IMR-90 (cell line): Measurements from ENCODE around the gene PRSS21. TPM values are rescaled to one million over a fixed set of nuclear protein-coding genes. Genes with fewer than 3 reads are reported as not detected.

Experiments
- ATAC-seq: fragments of 200-7000 bp; cut with Tn5 transposase; 2 replicates; pipeline ENCODE4 v1.9.1; 2020; ENCODE audit warnings: low read depth, mild to moderate bottlenecking, moderate library complexity
- BruUV-seq: library from RNA; stranded (reverse); fragments of 400-500 nt; replicated peaks from 2 replicates; lab custom pipeline; 2021; lab: Mats Ljungman, UMichigan
- CTCF ChIA-PET: fragments of 300-600 bp; formaldehyde crosslinking; extraction: SDS; loops from one replicate; lab custom pipeline; 2021; ENCODE audit warnings: antibody characterized with exemption; lab: Yijun Ruan, JAX
- POLR2A ChIA-PET: fragments of 300-600 bp; sonication (Branson Sonifier 250); formaldehyde crosslinking; loops from one replicate; lab custom pipeline; 2022; ENCODE audit warnings: antibody characterized with exemption; ENCODE audit not compliant: unreplicated experiment; lab: Charles Lee
- DNase-seq: peaks from one replicate; pipeline ENCODE4 v3.0.0; 2013
- H2AFZ ChIP-seq: replicated peaks from 2 replicates; pipeline ENCODE3; 2013; ENCODE audit warnings: low read length, mild to moderate bottlenecking; ENCODE audit not compliant: poor library complexity
- H2AK5ac ChIP-seq: 2 replicates; pipeline ENCODE4 v1.6.1; 2013; ENCODE audit warnings: low read depth, low read length, inconsistent platforms
- H2AK9ac ChIP-seq: replicated peaks from 2 replicates; pipeline ENCODE3; 2013; ENCODE audit warnings: mild to moderate bottlenecking, low read depth, low read length, moderate library complexity; ENCODE audit not compliant: poor library complexity
- H2BK120ac ChIP-seq: 2 replicates; pipeline ENCODE4 v1.6.1; 2013; ENCODE audit warnings: low read depth, low read length, inconsistent platforms
- H2BK15ac ChIP-seq: 3 replicates; pipeline ENCODE4 v1.6.1; 2013; ENCODE audit warnings: low read depth, low read length, inconsistent platforms
- H2BK20ac ChIP-seq: 2 replicates; pipeline ENCODE4 v1.6.1; 2013; ENCODE audit warnings: low read depth, mild to moderate bottlenecking, inconsistent platforms, low read length, moderate library complexity
- H2BK5ac ChIP-seq: 2 replicates; pipeline ENCODE4 v1.6.1; 2013; ENCODE audit warnings: mild to moderate bottlenecking, low read depth, low read length, inconsistent platforms; ENCODE audit not compliant: poor library complexity, severe bottlenecking
- H3K14ac ChIP-seq: replicated peaks from 2 replicates; pipeline ENCODE4 v1.6.1; 2013; ENCODE audit warnings: low read depth, low read length, inconsistent platforms
- H3K18ac ChIP-seq: 2 replicates; pipeline ENCODE4 v1.6.1; 2013; ENCODE audit warnings: low read depth, low read length, control low read depth
- H3K23ac ChIP-seq: 2 replicates; pipeline ENCODE4 v1.6.1; 2013; ENCODE audit warnings: low read depth, low read length, inconsistent platforms
- H3K27ac ChIP-seq: 2 replicates; pipeline ENCODE4 v1.5.1; 2013; ENCODE audit warnings: mild to moderate bottlenecking, control low read depth, low read length; ENCODE audit not compliant: insufficient read depth
- H3K27me3 ChIP-seq: 2 replicates; pipeline ENCODE4 v1.6.1; 2013; ENCODE audit warnings: low read length; ENCODE audit not compliant: control insufficient read depth, insufficient read depth
- H3K36me3 ChIP-seq: 2 replicates; pipeline ENCODE4 v1.6.1; 2013; ENCODE audit warnings: low read length, mixed read lengths; ENCODE audit not compliant: control insufficient read depth, insufficient read depth
- H3K4ac ChIP-seq: 2 replicates; pipeline ENCODE4 v1.6.1; 2013; ENCODE audit warnings: low read depth, low read length, inconsistent platforms
- H3K4me1 ChIP-seq: 2 replicates; pipeline ENCODE4 v1.6.1; 2013; ENCODE audit warnings: low read length, mixed read lengths; ENCODE audit not compliant: control insufficient read depth, insufficient read depth
- H3K4me2 ChIP-seq: 2 replicates; pipeline ENCODE4 v1.6.1; 2013; ENCODE audit warnings: low read depth, mild to moderate bottlenecking, control low read depth, low read length, moderate library complexity
- H3K4me3 ChIP-seq: 2 replicates; pipeline ENCODE4 v1.5.1; 2013; ENCODE audit warnings: low read depth, mild to moderate bottlenecking, control low read depth, low read length, moderate library complexity; ENCODE audit not compliant: insufficient read depth
- H3K56ac ChIP-seq: 2 replicates; pipeline ENCODE4 v1.6.1; 2013; ENCODE audit warnings: low read length, inconsistent platforms; ENCODE audit not compliant: insufficient read depth; ENCODE audit errors: extremely low read depth
- H3K79me1 ChIP-seq, 2 experiments: 2 replicates each; pipeline ENCODE4 v1.6.1; 2013; ENCODE audit warnings: low read length in 2 of 2, inconsistent platforms in 1 of 2, low read depth in 1 of 2
- H3K9ac ChIP-seq: 2 replicates; pipeline ENCODE4 v1.6.1; 2013; ENCODE audit warnings: low read depth, low read length, control low read depth
- H3K9me1 ChIP-seq: 2 replicates; pipeline ENCODE4 v1.6.1; 2013; ENCODE audit warnings: low read length, inconsistent platforms; ENCODE audit not compliant: insufficient read depth
- H3K9me3 ChIP-seq: 2 replicates; pipeline ENCODE4 v1.6.1; 2013; ENCODE audit warnings: low read length; ENCODE audit not compliant: control insufficient read depth, insufficient read depth
- H4K20me1 ChIP-seq: 2 replicates; pipeline ENCODE4 v1.6.1; 2013; ENCODE audit warnings: low read length, inconsistent platforms; ENCODE audit not compliant: insufficient read depth
- H4K5ac ChIP-seq: 2 replicates; pipeline ENCODE4 v1.6.1; 2013; ENCODE audit warnings: mild to moderate bottlenecking, low read depth, low read length, control low read depth
- H4K8ac ChIP-seq, 2 experiments: 2 replicates each; pipeline ENCODE4 v1.6.1; 2013; ENCODE audit warnings: low read depth in 2 of 2, low read length in 2 of 2, control low read depth in 1 of 2, inconsistent platforms in 1 of 2
- H4K91ac ChIP-seq: 2 replicates; pipeline ENCODE4 v1.6.1; 2013; ENCODE audit warnings: low read depth, low read length, inconsistent platforms; ENCODE audit not compliant: insufficient read depth
- BHLHE40 ChIP-seq: fragments of 150-350 bp; IDR thresholded peaks from 2 replicates; pipeline ENCODE4 v1.6.1; 2016; ENCODE audit warnings: mild to moderate bottlenecking, low read depth, low read length
- CTCF ChIP-seq: conservative IDR thresholded peaks from 2 replicates; pipeline ENCODE4 v1.5.1; 2012; ENCODE audit warnings: mild to moderate bottlenecking, low read depth, low read length, improper control_type of control experiment
- FOS ChIP-seq: fragments of 150-350 bp; IDR thresholded peaks from 2 replicates; pipeline ENCODE4 v1.6.1; 2016; ENCODE audit warnings: low read depth, low read length
- MXI1 ChIP-seq: IDR thresholded peaks from 2 replicates; pipeline ENCODE4 v1.6.1; 2012; ENCODE audit warnings: low read depth, mild to moderate bottlenecking, low read length, moderate library complexity, borderline replicate concordance
- RAD21 ChIP-seq: IDR thresholded peaks from 2 replicates; pipeline ENCODE4 v1.6.1; 2012; ENCODE audit warnings: low read length, improper control_type of control experiment
- RCOR1 ChIP-seq: IDR thresholded peaks from 2 replicates; pipeline ENCODE4 v1.6.1; 2012; ENCODE audit warnings: mild to moderate bottlenecking, low read length, improper control_type of control experiment; ENCODE audit not compliant: insufficient replicate concordance
- USF2 ChIP-seq: fragments of 150-350 bp; IDR thresholded peaks from 2 replicates; pipeline ENCODE4 v1.6.1; 2017; ENCODE audit warnings: mild to moderate bottlenecking, antibody characterized with exemption, low read length, low read depth
- WGBS, 2 experiments: methylation state at CpG; one replicate each; pipeline versions ENCODE4 v1.1.5 to v1.1.7; 2013; ENCODE audit warnings: missing lambda C conversion rate in 2 of 2; ENCODE audit not compliant: insufficient read length in 1 of 2; ENCODE audit errors: extremely low coverage in 2 of 2; 5-methylcytosine and 5-hydroxymethylcytosine counted together
- dilution Hi-C: fragments of 300-500 bp; cut with HindIII; formaldehyde crosslinking; loops from one replicate; pipeline ENCODE4 v1.14.3; 2018; ENCODE audit warnings: low sequenced_read_pairs; ENCODE audit not compliant: unreplicated experiment
- in situ Hi-C: fragments of 300-500 bp; cut with MboI; formaldehyde crosslinking; loops from 3 replicates; pipeline ENCODE4 v1.14.3; 2019; ENCODE audit warnings: low sequenced_read_pairs, inconsistent platforms, mixed read lengths
- intact Hi-C: fragments of 100-400 bp; cut with micrococcal nuclease; formaldehyde crosslinking; loops from 2 replicates; pipeline ENCODE4 v1.10.0; 2022
- polyA plus RNA-seq, 3 experiments: library from polyadenylated mRNA; depleted of rRNA; stranded (reverse); fragments of >200 nt; gene quantifications; 2 replicates each; pipeline ENCODE4 v1.2.3, GENCODE V29; 2012; ENCODE audit warnings: low replicate concordance in 1 of 3
- total RNA-seq: library from RNA; depleted of rRNA; stranded (reverse); fragments of >200 nt; gene quantifications from 2 replicates; pipeline ENCODE4 v1.2.3, GENCODE V29; 2012

Gene PRSS21
- total and polyA plus RNA-seq, 2 of the 4 experiments (the other 2 are of a cell fraction): 0.21 TPM; not detected in 1

- H3K23ac ChIP-seq: no peak overlapping the region
- peaks cover 54% of the 10 kb centered on the region for H3K27me3 ChIP-seq
- ATAC-seq (no peak), DNase-seq (no peak)
- H3K9me1 ChIP-seq: no peaks in the 10 kb centered on the region
- no peak overlapping the region for H3K4me2 ChIP-seq
- no peak overlapping the region for H2BK5ac ChIP-seq
- no peak overlapping the region for H2BK20ac ChIP-seq
- H4K20me1 ChIP-seq: no peaks in the 10 kb centered on the region
- no peak overlapping the region for H4K8ac ChIP-seq
- no peak overlapping the region for H3K56ac ChIP-seq
- no peak overlapping the region for H4K91ac ChIP-seq
- no peak overlapping the region for H3K27ac ChIP-seq
- no peak overlapping the region for H3K4ac ChIP-seq
- no peaks in the 10 kb centered on the region for H3K9me3 ChIP-seq
- ChIA-PET CTCF (no interaction called here), POLR2A (no interaction called here)
- no TSS peak for BruUV-seq
- no peak overlapping the region for H2AK9ac ChIP-seq
- in situ Hi-C loops (no loop called here), dilution Hi-C loops (no loop called here), intact Hi-C loops (no loop called here)
- H3K4me1 ChIP-seq: no peaks in the 10 kb centered on the region
- H3K4me3 ChIP-seq: no peak overlapping the region
- H3K9ac ChIP-seq: no peak overlapping the region
- WGBS, 2 experiments: 60% methylated on average over 1 of the region's 18 CpGs; no CpG with 5 or more reads in 1 of the 2 experiments
- no peak overlapping the region for H2AFZ ChIP-seq
- no peak overlapping the region for H2BK120ac ChIP-seq
- no peak for TF ChIP-seq RAD21
- no peak for TF ChIP-seq CTCF
- no peak for TF ChIP-seq FOS
- TF ChIP-seq MXI1: no peak
- TF ChIP-seq BHLHE40: no peak
- no peak for TF ChIP-seq RCOR1
- TF ChIP-seq USF2: no peak
- no peaks in the 10 kb centered on the region for H3K36me3 ChIP-seq
- H2BK15ac ChIP-seq: no peak overlapping the region
- no peak overlapping the region for H2AK5ac ChIP-seq
- no peaks in the 10 kb centered on the region for H3K79me1 ChIP-seq
- H4K5ac ChIP-seq: no peak overlapping the region
- no peak overlapping the region for H3K14ac ChIP-seq
- H3K18ac ChIP-seq: no peak overlapping the region
Observed at GRCh38 chr16:2819179-2819938, 2.3 kb downstream of the PRSS21 start.
